Common myeloid progenitor, CD34-positive (primary cell): ENCODE data around the gene SCNN1A.

Experiments
- CTCF ChIA-PET: fragments of 350-600 bp; sonication (Branson Sonifier 250); formaldehyde crosslinking; loops from one replicate; lab custom pipeline; 2021; ENCODE audit warnings: antibody characterized with exemption; lab: Charles Lee
- POLR2A ChIA-PET: fragments of 350-600 bp; sonication (Branson Sonifier 250); formaldehyde crosslinking; loops from one replicate; lab custom pipeline; 2021; ENCODE audit warnings: antibody characterized with exemption; lab: Charles Lee
- DNase-seq, 3 donors: peaks; one replicate each; pipeline versions ENCODE4 v3.0.0 to v3.0.0-alpha.2; 2013
- H3K27ac ChIP-seq, 2 experiments: 1 replicate in 1 of 2; 2 replicates in 1 of 2; pipeline ENCODE4 v1.7.0; 2013; ENCODE audit warnings: inconsistent platforms in 2 of 2, low read length in 2 of 2, mild to moderate bottlenecking in 2 of 2, low read depth in 1 of 2, moderate library complexity in 1 of 2; ENCODE audit not compliant: severe bottlenecking in 2 of 2, insufficient read depth in 1 of 2, poor library complexity in 1 of 2
- H3K27me3 ChIP-seq, 5 experiments: replicated peaks in 2 of 5; 1 replicate in 3 of 5; 2 replicates in 2 of 5; pipeline versions ENCODE4 v1.6.1 to v1.7.0; 2013; ENCODE audit warnings: low read length in 4 of 5, mild to moderate bottlenecking in 2 of 5, moderate library complexity in 2 of 5, inconsistent platforms in 1 of 5; ENCODE audit not compliant: insufficient read depth in 5 of 5, control insufficient read depth in 4 of 5
- H3K36me3 ChIP-seq, 4 experiments: 1 replicate in 2 of 4; 2 replicates in 2 of 4; pipeline versions ENCODE4 v1.6.1 to v1.7.0; 2013; ENCODE audit warnings: low read length in 3 of 4, control low read depth in 1 of 4, mild to moderate bottlenecking in 1 of 4; ENCODE audit not compliant: control insufficient read depth in 4 of 4, insufficient read depth in 4 of 4
- H3K4me1 ChIP-seq, 4 experiments: 1 replicate in 3 of 4; 2 replicates in 1 of 4; pipeline versions ENCODE4 v1.6.1 to v1.7.1; 2013; ENCODE audit warnings: low read length in 3 of 4, mild to moderate bottlenecking in 3 of 4, control low read depth in 1 of 4, inconsistent platforms in 1 of 4, moderate library complexity in 1 of 4; ENCODE audit not compliant: control insufficient read depth in 4 of 4, insufficient read depth in 4 of 4; ENCODE audit errors: control extremely low read depth in 1 of 4
- H3K4me3 ChIP-seq, 7 experiments: 1 replicate in 4 of 7; 2 replicates in 3 of 7; pipeline versions ENCODE4 v1.5.1 to v1.7.0; 2013; ENCODE audit warnings: mild to moderate bottlenecking in 7 of 7, low read length in 6 of 7, moderate library complexity in 6 of 7, inconsistent platforms in 2 of 7, low read depth in 2 of 7, control low read depth in 1 of 7; ENCODE audit not compliant: insufficient read depth in 4 of 7, control insufficient read depth in 1 of 7; ENCODE audit errors: extremely low read depth in 1 of 7
- H3K9me3 ChIP-seq, 5 experiments: 1 replicate in 4 of 5; 2 replicates in 1 of 5; pipeline versions ENCODE4 v1.6.1 to v1.7.1; 2013; ENCODE audit warnings: low read length in 4 of 5, mild to moderate bottlenecking in 2 of 5, inconsistent platforms in 1 of 5, low read depth in 1 of 5, moderate library complexity in 1 of 5; ENCODE audit not compliant: control insufficient read depth in 4 of 5, insufficient read depth in 2 of 5; ENCODE audit errors: control extremely low read depth in 1 of 5
- WGBS: methylation state at CpG from one replicate; pipeline ENCODE4 v1.1.5; 2013; ENCODE audit not compliant: insufficient coverage; 5-methylcytosine and 5-hydroxymethylcytosine counted together

Gene SCNN1A

DNA sequence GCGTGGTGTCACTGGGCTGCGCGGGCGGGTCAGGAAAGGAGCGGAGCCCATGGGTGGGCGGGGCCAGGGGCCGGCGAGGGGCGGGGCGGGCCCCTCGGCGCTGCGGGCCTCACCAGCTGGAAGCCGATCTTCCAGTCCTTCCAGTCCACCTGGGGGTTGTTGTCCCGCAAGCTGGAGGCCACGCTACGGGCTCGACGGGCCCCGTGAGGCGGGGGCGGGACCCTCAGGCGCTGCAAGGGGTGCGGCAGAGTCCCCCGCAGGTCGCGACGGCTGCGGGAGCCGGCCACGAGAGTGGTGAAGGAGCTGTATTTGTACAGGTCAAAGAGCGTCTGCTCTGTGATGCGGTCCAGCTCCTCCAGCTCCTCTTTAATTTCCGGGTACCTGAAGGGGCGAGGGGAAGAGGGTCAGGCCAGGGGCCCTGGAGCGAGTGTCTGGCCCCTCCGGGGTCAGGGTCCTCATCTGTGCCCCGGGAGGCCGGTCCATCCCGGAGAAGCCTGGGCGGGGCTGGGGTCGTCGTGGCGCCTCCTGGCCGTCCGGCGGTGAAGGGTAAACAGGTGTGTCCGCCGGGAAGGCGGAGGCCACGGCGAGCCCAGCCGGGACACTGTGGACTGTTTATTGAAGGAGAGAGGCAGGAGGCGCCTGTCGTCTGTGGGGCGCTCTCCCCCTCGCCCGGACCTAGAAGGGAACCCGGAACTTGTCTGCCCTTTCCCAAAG lies 11.9 kb downstream of the SCNN1A start:
- POLR2A ChIA-PET = interaction anchor here (0.8 to 1.8 kb wide), 3 partner anchors 18 to 27 kb away, joined by 5 to 12 read pairs (median 5); partner anchors contain the start of gene TNFRSF1A
- peaks cover 8 to 43% (median 24%) of the 10 kb centered on the region in 4 experiments for H3K4me1 ChIP-seq
- no peaks in the 10 kb centered on the region for H3K36me3 ChIP-seq
- peak overlapping the region in 1 of 2 experiments; percentile 76 for H3K27ac ChIP-seq
- CTCF ChIA-PET = interaction anchor here (0.8 to 7.2 kb wide), 10 partner anchors 10 to 134 kb away, joined by 3 to 84 read pairs (median 7); partner anchors contain the start of genes SCNN1A and TNFRSF1A
- H3K27me3 ChIP-seq = no peaks in the 10 kb centered on the region
- no peaks in the 10 kb centered on the region for H3K9me3 ChIP-seq
- WGBS = 2% methylated on average over 48 of the region's 59 CpGs
- peak overlapping the region; percentile 72 to 92 (median 79) for H3K4me3 ChIP-seq
- DNase-seq = peak; percentile 66 to 83 (median 78)

- no CpG with 5 or more reads among the region's 4 CpGs for WGBS
- Histone ChIP-seq H3K4me1 (peaks cover 4 to 39% (median 20%) of the 10 kb centered on the region in 4 experiments), H3K9me3 (no peaks in the 10 kb centered on the region), H3K4me3 (peak overlapping the region in 5 of 7 experiments; percentile 25 to 92 (median 82)), H3K27ac (peak overlapping the region in 1 of 2 experiments; percentile 76), H3K36me3 (no peaks in the 10 kb centered on the region), H3K27me3 (no peaks in the 10 kb centered on the region)
- no peak for DNase-seq
- CTCF ChIA-PET = interaction anchor here (0.8 to 7.2 kb wide), 10 partner anchors 9 to 135 kb away, joined by 3 to 84 read pairs (median 7); partner anchors contain the start of genes SCNN1A and TNFRSF1A
- POLR2A ChIA-PET = interaction anchor here (0.8 to 1.8 kb wide), 3 partner anchors 17 to 26 kb away, joined by 5 to 12 read pairs (median 5); partner anchors contain the start of gene TNFRSF1A
Measured at GRCh38 chr12:6363010-6363329, 12.4 kb downstream of the SCNN1A start.

- 100% methylated on average over 2 of the region's 3 CpGs for WGBS
- peaks cover 2 to 34% (median 15%) of the 10 kb centered on the region in 4 experiments for H3K4me1 ChIP-seq
- no peak overlapping the region for H3K4me3 ChIP-seq
- H3K27me3 ChIP-seq = no peaks in the 10 kb centered on the region
- no peak for DNase-seq
- H3K36me3 ChIP-seq = no peaks in the 10 kb centered on the region
- no peak overlapping the region for H3K27ac ChIP-seq
- CTCF ChIA-PET = interaction anchor here (1.0 to 7.2 kb wide), 7 partner anchors 9 to 27 kb away, joined by 3 to 84 read pairs (median 8); no protein-coding TSS in a partner anchor
- no peaks in the 10 kb centered on the region for H3K9me3 ChIP-seq
- POLR2A ChIA-PET = interaction anchor here (0.6 to 0.8 kb wide), 2 partner anchors 20 to 288 kb away, joined by 4 to 5 read pairs; partner anchors contain the start of gene TNFRSF1A
Measured at GRCh38 chr12:6362403-6362802, 13.0 kb downstream of the SCNN1A start.

DNA sequence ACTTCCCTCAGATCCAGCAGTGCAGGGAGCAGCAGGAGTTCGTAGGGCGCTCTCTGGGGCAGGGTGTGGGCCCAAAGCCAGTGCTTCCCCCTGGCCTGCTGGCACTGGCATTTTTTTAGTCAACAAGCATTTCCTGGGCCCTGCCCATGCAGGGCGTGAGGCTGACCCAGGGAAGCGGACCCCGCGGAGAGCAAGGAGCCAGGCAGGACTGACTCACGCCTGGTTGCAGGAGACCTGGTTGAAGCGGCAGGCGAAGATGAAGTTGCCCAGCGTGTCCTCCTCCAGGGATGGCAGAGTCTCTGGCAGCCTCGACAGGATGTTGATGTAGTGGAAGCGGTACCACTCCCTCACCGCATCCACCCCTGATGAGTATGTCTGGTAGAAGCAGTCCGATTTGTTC lies 13.5 kb downstream of the SCNN1A start:
- no peak for DNase-seq
- Histone ChIP-seq H3K9me3 (no peaks in the 10 kb centered on the region), H3K27me3 (no peaks in the 10 kb centered on the region), H3K36me3 (no peaks in the 10 kb centered on the region), H3K27ac (no peak overlapping the region), H3K4me1 (peaks cover 0 to 28% (median 12%) of the 10 kb centered on the region in 4 experiments), H3K4me3 (no peak overlapping the region)
- ChIA-PET CTCF (interaction anchor here (2.2 to 7.2 kb wide), 4 partner anchors 10 to 27 kb away, joined by 8 to 84 read pairs (median 13); no protein-coding TSS in a partner anchor), POLR2A (no interaction called here)
- WGBS = 97% methylated on average over 12 of the region's 14 CpGs

DNA sequence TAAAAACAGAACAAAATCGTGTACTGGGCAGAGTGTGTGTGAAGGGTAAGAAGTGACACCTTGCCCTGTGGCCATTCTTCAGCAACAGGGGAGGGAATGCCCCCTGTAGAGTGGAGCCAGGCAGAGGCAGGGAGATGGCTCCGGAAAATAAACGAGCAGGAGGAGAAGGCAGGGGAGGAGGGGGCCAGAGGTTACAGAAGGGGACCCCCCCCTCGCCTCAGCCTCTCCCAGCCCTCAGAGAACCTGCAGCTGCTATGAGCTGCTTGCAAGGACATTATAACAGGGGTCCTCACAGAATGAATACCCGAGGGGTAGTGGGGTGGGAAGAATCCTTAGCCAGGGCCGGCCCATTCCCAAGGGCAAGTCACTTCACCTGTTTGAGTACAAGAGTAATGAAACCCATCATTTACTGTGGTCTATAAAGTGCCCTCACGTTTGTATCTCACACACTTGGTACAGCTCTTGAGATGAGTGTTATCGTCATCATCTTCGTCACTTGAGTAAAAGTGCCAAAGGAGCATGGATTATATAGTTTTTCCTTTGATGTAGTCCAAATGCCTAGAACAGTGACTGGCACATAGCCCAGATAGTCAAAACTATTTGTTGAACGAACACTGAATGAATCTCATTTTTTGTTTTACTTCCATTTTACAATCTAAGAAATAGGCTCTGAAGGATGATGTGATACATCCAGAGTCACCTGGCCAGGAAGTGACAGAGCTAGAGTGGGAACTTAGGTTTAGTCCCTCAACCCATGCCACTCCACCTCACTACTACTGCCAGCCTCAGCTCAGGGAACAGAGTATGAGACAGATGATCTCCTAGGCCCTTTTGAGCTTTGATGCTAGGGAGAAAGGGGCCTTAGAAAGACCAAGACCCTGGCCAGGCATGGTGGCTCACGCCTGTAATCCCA lies 14.5 kb downstream of the SCNN1A start:
- H3K4me1 ChIP-seq = peaks cover 0 to 29% (median 12%) of the 10 kb centered on the region in 4 experiments
- H3K27ac ChIP-seq = no peak overlapping the region
- WGBS = 92% methylated on average over 10 of the region's 11 CpGs
- H3K4me3 ChIP-seq = no peak overlapping the region
- no peaks in the 10 kb centered on the region for H3K9me3 ChIP-seq
- no peak for DNase-seq
- ChIA-PET CTCF (interaction anchor here (1.1 to 2.3 kb wide), 2 partner anchors 10 to 34 kb away, joined by 4 to 7 read pairs; no protein-coding TSS in a partner anchor), POLR2A (interaction anchor here (0.7 kb wide), 1 partner anchor 15 kb away, joined by 3 read pairs; no protein-coding TSS in a partner anchor)
- no peaks in the 10 kb centered on the region for H3K27me3 ChIP-seq
- no peaks in the 10 kb centered on the region for H3K36me3 ChIP-seq

DNA sequence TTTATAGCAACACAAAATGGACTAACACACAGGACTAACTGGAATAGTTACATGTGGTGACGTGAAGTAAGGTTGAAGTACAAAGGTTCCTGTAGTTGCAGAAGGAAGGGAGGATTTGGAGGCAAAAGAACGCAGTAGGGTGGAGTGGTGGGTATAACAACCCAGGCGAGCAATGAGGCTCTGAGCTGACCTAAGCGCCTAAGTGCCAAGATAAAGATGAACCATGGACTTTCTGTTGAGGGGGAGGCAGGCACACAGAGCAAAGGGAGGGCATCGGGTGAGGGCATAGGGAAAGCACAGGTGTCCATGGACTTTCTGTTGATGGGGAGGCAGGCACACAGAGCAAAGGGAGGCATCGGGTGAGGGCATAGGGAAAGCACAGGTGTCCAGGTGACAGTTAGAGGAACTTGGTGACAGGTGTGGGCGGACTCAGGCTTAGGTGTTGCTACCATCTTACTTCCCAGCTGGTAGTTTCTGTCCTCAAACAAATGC lies 15.2 kb downstream of the SCNN1A start:
- no peak overlapping the region for H3K27ac ChIP-seq
- CTCF ChIA-PET = interaction anchor here (0.7 to 2.3 kb wide), 3 partner anchors 11 to 34 kb away, joined by 4 to 7 read pairs (median 4); no protein-coding TSS in a partner anchor
- POLR2A ChIA-PET = interaction anchor here (0.7 kb wide), 1 partner anchor 15 kb away, joined by 3 read pairs; no protein-coding TSS in a partner anchor
- H3K4me3 ChIP-seq = no peak overlapping the region
- DNase-seq = no peak
- H3K36me3 ChIP-seq = no peaks in the 10 kb centered on the region
- WGBS = 91% methylated on average over 7 of the region's 7 CpGs
- peaks cover 0 to 32% (median 12%) of the 10 kb centered on the region in 4 experiments for H3K4me1 ChIP-seq
- H3K27me3 ChIP-seq = no peaks in the 10 kb centered on the region
- H3K9me3 ChIP-seq = no peaks in the 10 kb centered on the region
